B cell (primary cell): Measurements from ENCODE around the gene IGSF22.

ENCODE experiments used
- CTCF ChIP-seq: fragments of 200-600 bp; IDR thresholded peaks from one replicate; pipeline ENCODE4 v1.8.0; 2022; ENCODE audit warnings: antibody characterized with exemption, mild to moderate bottlenecking
- EZH2 ChIP-seq: IDR thresholded peaks from 2 replicates; pipeline ENCODE4 v1.6.1; 2012; ENCODE audit warnings: borderline replicate concordance, low read depth, mild to moderate bottlenecking, moderate library complexity, low read length; ENCODE audit not compliant: insufficient read depth, poor library complexity, severe bottlenecking

GRCh38 chr11:18749681-18750319 lies 23.8 kb upstream of the IGSF22 start:
- TF ChIP-seq CTCF (no peak), EZH2 (no peak)
